ENCODE results near the gene FARS2.

The FARS2 gene

GRCh38 chr6:5286780-5287179 lies 25.5 kb downstream of the FARS2 start:
- Histone ChIP-seq H3K9me3 (ENCODE audit: control insufficient read depth, insufficient read depth, low read length) (no peaks in the 10 kb centered on the region), H3K36me3 (ENCODE audit: control insufficient read depth, insufficient read depth, low read length) (no peaks in the 10 kb centered on the region), H3K9ac (ENCODE audit: low read depth, low read length) (no peak overlapping the region), H3K4me3 (ENCODE audit: low read depth, low read length) (no peak overlapping the region), H3K27ac (ENCODE audit: low read depth, low read length) (no peak overlapping the region), H3K27me3 (ENCODE audit: control insufficient read depth, insufficient read depth, low read length) (no peaks in the 10 kb centered on the region), H3K4me1 (ENCODE audit: control insufficient read depth, insufficient read depth, low read length) (peaks cover 16% of the 10 kb centered on the region)

- no peak overlapping the region for H3K27ac ChIP-seq (ENCODE audit: low read depth, low read length)
- H3K4me3 ChIP-seq (ENCODE audit: low read depth, low read length): no peak overlapping the region
- peaks cover 10% of the 10 kb centered on the region for H3K4me1 ChIP-seq (ENCODE audit: control insufficient read depth, insufficient read depth, low read length)
- no peaks in the 10 kb centered on the region for H3K27me3 ChIP-seq (ENCODE audit: control insufficient read depth, insufficient read depth, low read length)
- no peak overlapping the region for H3K9ac ChIP-seq (ENCODE audit: low read depth, low read length)
- H3K9me3 ChIP-seq (ENCODE audit: control insufficient read depth, insufficient read depth, low read length): no peaks in the 10 kb centered on the region
- no peaks in the 10 kb centered on the region for H3K36me3 ChIP-seq (ENCODE audit: control insufficient read depth, insufficient read depth, low read length)
Observed at GRCh38 chr6:5287205-5287965, 26.1 kb downstream of the FARS2 start.

- H3K9me3 ChIP-seq (ENCODE audit: control insufficient read depth, insufficient read depth, low read length): no peaks in the 10 kb centered on the region
- no peak overlapping the region for H3K27ac ChIP-seq (ENCODE audit: low read depth, low read length)
- H3K4me3 ChIP-seq (ENCODE audit: low read depth, low read length): no peak overlapping the region
- no peaks in the 10 kb centered on the region for H3K36me3 ChIP-seq (ENCODE audit: control insufficient read depth, insufficient read depth, low read length)
- H3K9ac ChIP-seq (ENCODE audit: low read depth, low read length): no peak overlapping the region
- peaks cover 10% of the 10 kb centered on the region for H3K4me1 ChIP-seq (ENCODE audit: control insufficient read depth, insufficient read depth, low read length)
- H3K27me3 ChIP-seq (ENCODE audit: control insufficient read depth, insufficient read depth, low read length): no peaks in the 10 kb centered on the region
Observed at GRCh38 chr6:5287966-5288297, 26.6 kb downstream of the FARS2 start.

GRCh38 chr6:5290097-5290496 lies 28.8 kb downstream of the FARS2 start:
- H3K27me3 ChIP-seq (ENCODE audit: control insufficient read depth, insufficient read depth, low read length): no peaks in the 10 kb centered on the region
- peaks cover 13% of the 10 kb centered on the region; the same call in 1 of the 2 replicates for H3K4me1 ChIP-seq (ENCODE audit: control insufficient read depth, insufficient read depth, low read length)
- H3K9me3 ChIP-seq (ENCODE audit: control insufficient read depth, insufficient read depth, low read length): no peaks in the 10 kb centered on the region
- H3K9ac ChIP-seq (ENCODE audit: low read depth, low read length): no peak overlapping the region
- no peak overlapping the region for H3K4me3 ChIP-seq (ENCODE audit: low read depth, low read length)
- H3K27ac ChIP-seq (ENCODE audit: low read depth, low read length): no peak overlapping the region
- no peaks in the 10 kb centered on the region for H3K36me3 ChIP-seq (ENCODE audit: control insufficient read depth, insufficient read depth, low read length)

GRCh38 chr6:5290500-5290899 lies 29.2 kb downstream of the FARS2 start:
- H3K27ac ChIP-seq (ENCODE audit: low read depth, low read length): no peak overlapping the region
- no peaks in the 10 kb centered on the region for H3K27me3 ChIP-seq (ENCODE audit: control insufficient read depth, insufficient read depth, low read length)
- no peaks in the 10 kb centered on the region for H3K36me3 ChIP-seq (ENCODE audit: control insufficient read depth, insufficient read depth, low read length)
- no peak overlapping the region for H3K4me3 ChIP-seq (ENCODE audit: low read depth, low read length)
- no peak overlapping the region for H3K9ac ChIP-seq (ENCODE audit: low read depth, low read length)
- H3K9me3 ChIP-seq (ENCODE audit: control insufficient read depth, insufficient read depth, low read length): no peaks in the 10 kb centered on the region
- H3K4me1 ChIP-seq (ENCODE audit: control insufficient read depth, insufficient read depth, low read length): peaks cover 13% of the 10 kb centered on the region; the same call in 1 of the 2 replicates

GRCh38 chr6:5292154-5292553 lies 30.8 kb downstream of the FARS2 start:
- Histone ChIP-seq H3K27me3 (ENCODE audit: control insufficient read depth, insufficient read depth, low read length) (no peaks in the 10 kb centered on the region), H3K4me3 (ENCODE audit: low read depth, low read length) (no peak overlapping the region), H3K27ac (ENCODE audit: low read depth, low read length) (no peak overlapping the region), H3K36me3 (ENCODE audit: control insufficient read depth, insufficient read depth, low read length) (no peaks in the 10 kb centered on the region), H3K4me1 (ENCODE audit: control insufficient read depth, insufficient read depth, low read length) (peaks cover 12% of the 10 kb centered on the region; the same call in 1 of the 2 replicates), H3K9ac (ENCODE audit: low read depth, low read length) (no peak overlapping the region), H3K9me3 (ENCODE audit: control insufficient read depth, insufficient read depth, low read length) (no peaks in the 10 kb centered on the region)

- Histone ChIP-seq H3K4me1 (ENCODE audit: control insufficient read depth, insufficient read depth, low read length) (peaks cover 14% of the 10 kb centered on the region; the same call in 1 of the 2 replicates), H3K36me3 (ENCODE audit: control insufficient read depth, insufficient read depth, low read length) (no peaks in the 10 kb centered on the region), H3K27ac (ENCODE audit: low read depth, low read length) (no peak overlapping the region), H3K4me3 (ENCODE audit: low read depth, low read length) (no peak overlapping the region), H3K9me3 (ENCODE audit: control insufficient read depth, insufficient read depth, low read length) (no peaks in the 10 kb centered on the region), H3K27me3 (ENCODE audit: control insufficient read depth, insufficient read depth, low read length) (no peaks in the 10 kb centered on the region), H3K9ac (ENCODE audit: low read depth, low read length) (no peak overlapping the region)
Observed at GRCh38 chr6:5293692-5294091, 32.4 kb downstream of the FARS2 start.

GRCh38 chr6:5294392-5295211 lies 33.3 kb downstream of the FARS2 start:
- Histone ChIP-seq H3K4me1 (ENCODE audit: control insufficient read depth, insufficient read depth, low read length) (peaks cover 14% of the 10 kb centered on the region; the same call in 1 of the 2 replicates), H3K4me3 (ENCODE audit: low read depth, low read length) (no peak overlapping the region), H3K27me3 (ENCODE audit: control insufficient read depth, insufficient read depth, low read length) (no peaks in the 10 kb centered on the region), H3K9me3 (ENCODE audit: control insufficient read depth, insufficient read depth, low read length) (no peaks in the 10 kb centered on the region), H3K27ac (ENCODE audit: low read depth, low read length) (no peak overlapping the region), H3K36me3 (ENCODE audit: control insufficient read depth, insufficient read depth, low read length) (no peaks in the 10 kb centered on the region), H3K9ac (ENCODE audit: low read depth, low read length) (no peak overlapping the region)

GRCh38 chr6:5295623-5296022 lies 34.3 kb downstream of the FARS2 start:
- peaks cover 14% of the 10 kb centered on the region; the same call in 1 of the 2 replicates for H3K4me1 ChIP-seq (ENCODE audit: control insufficient read depth, insufficient read depth, low read length)
- no peak overlapping the region for H3K9ac ChIP-seq (ENCODE audit: low read depth, low read length)
- no peak overlapping the region for H3K27ac ChIP-seq (ENCODE audit: low read depth, low read length)
- H3K4me3 ChIP-seq (ENCODE audit: low read depth, low read length): no peak overlapping the region
- no peaks in the 10 kb centered on the region for H3K27me3 ChIP-seq (ENCODE audit: control insufficient read depth, insufficient read depth, low read length)
- H3K9me3 ChIP-seq (ENCODE audit: control insufficient read depth, insufficient read depth, low read length): no peaks in the 10 kb centered on the region
- H3K36me3 ChIP-seq (ENCODE audit: control insufficient read depth, insufficient read depth, low read length): no peaks in the 10 kb centered on the region

GRCh38 chr6:5300206-5300764 lies 39.0 kb downstream of the FARS2 start:
- Histone ChIP-seq H3K9me3 (ENCODE audit: control insufficient read depth, insufficient read depth, low read length) (no peaks in the 10 kb centered on the region), H3K9ac (ENCODE audit: low read depth, low read length) (no peak overlapping the region), H3K36me3 (ENCODE audit: control insufficient read depth, insufficient read depth, low read length) (no peaks in the 10 kb centered on the region), H3K27me3 (ENCODE audit: control insufficient read depth, insufficient read depth, low read length) (no peaks in the 10 kb centered on the region), H3K4me3 (ENCODE audit: low read depth, low read length) (no peak overlapping the region), H3K27ac (ENCODE audit: low read depth, low read length) (no peak overlapping the region), H3K4me1 (ENCODE audit: control insufficient read depth, insufficient read depth, low read length) (peaks cover 9% of the 10 kb centered on the region)
